ENCODE results near the gene FILIP1L.

FILIP1L gene

GRCh38 chr3:99972380-99973104 is 141.8 kb downstream of the FILIP1L start:
- no peak overlapping the region for H3K4me3 ChIP-seq (ENCODE audit: low read depth in 1 of 2, low read length in 2 of 2)
- H3K9ac ChIP-seq (ENCODE audit: low read depth, low read length), result no peak overlapping the region
- H3K79me2 ChIP-seq (ENCODE audit: insufficient read depth, low read length), result no peaks in the 10 kb centered on the region
- no peak overlapping the region for H3K27ac ChIP-seq (ENCODE audit: low read length)
- H3K4me2 ChIP-seq (ENCODE audit: insufficient read depth, low read length), result no peak overlapping the region
- H3K9me3 ChIP-seq (ENCODE audit: insufficient read depth, low read length, severe bottlenecking), result no peaks in the 10 kb centered on the region
- H3K36me3 ChIP-seq (ENCODE audit: insufficient read depth, low read length), result no peaks in the 10 kb centered on the region
- H4K20me1 ChIP-seq (ENCODE audit: insufficient read depth, low read length), result no peaks in the 10 kb centered on the region
- no peak overlapping the region for H2AFZ ChIP-seq (ENCODE audit: low read depth, low read length)
- DNase-seq (no peak), ATAC-seq (ENCODE audit: insufficient read depth, low read depth) (no peak)
- H3K4me1 ChIP-seq (ENCODE audit: insufficient read depth, low read length), result no peaks in the 10 kb centered on the region
- H3K27me3 ChIP-seq (ENCODE audit: insufficient read depth, low read length, poor library complexity), result no peaks in the 10 kb centered on the region
- TF ChIP-seq EZH2 (IDR thresholded peaks at IDR 0.05; ENCODE audit: borderline replicate concordance, low read depth, low read length, severe bottlenecking) (no peak), CTCF (IDR thresholded peaks at IDR 0.05; ENCODE audit: borderline replicate concordance, extremely low read depth, low read length, poor library complexity, severe bottlenecking) (no peak)

- TF ChIP-seq EZH2 (IDR thresholded peaks at IDR 0.05; ENCODE audit: borderline replicate concordance, low read depth, low read length, severe bottlenecking) (no peak), CTCF (IDR thresholded peaks at IDR 0.05; ENCODE audit: borderline replicate concordance, extremely low read depth, low read length, poor library complexity, severe bottlenecking) (no peak)
- no peak overlapping the region for H2AFZ ChIP-seq (ENCODE audit: low read depth, low read length)
- no peaks in the 10 kb centered on the region for H3K4me1 ChIP-seq (ENCODE audit: insufficient read depth, low read length)
- no peaks in the 10 kb centered on the region for H4K20me1 ChIP-seq (ENCODE audit: insufficient read depth, low read length)
- H3K27ac ChIP-seq (ENCODE audit: low read length), result no peak overlapping the region
- H3K4me3 ChIP-seq (ENCODE audit: low read depth in 1 of 2, low read length in 2 of 2), result no peak overlapping the region
- DNase-seq (no peak), ATAC-seq (ENCODE audit: insufficient read depth, low read depth) (no peak)
- H3K36me3 ChIP-seq (ENCODE audit: insufficient read depth, low read length), result no peaks in the 10 kb centered on the region
- H3K79me2 ChIP-seq (ENCODE audit: insufficient read depth, low read length), result no peaks in the 10 kb centered on the region
- no peaks in the 10 kb centered on the region for H3K9me3 ChIP-seq (ENCODE audit: insufficient read depth, low read length, severe bottlenecking)
- H3K27me3 ChIP-seq (ENCODE audit: insufficient read depth, low read length, poor library complexity), result no peaks in the 10 kb centered on the region
- H3K9ac ChIP-seq (ENCODE audit: low read depth, low read length), result no peak overlapping the region
- H3K4me2 ChIP-seq (ENCODE audit: insufficient read depth, low read length), result no peak overlapping the region
These were observed 142.5 kb downstream of the FILIP1L start for GRCh38 chr3:99971761-99972160.

- TF ChIP-seq EZH2 (IDR thresholded peaks at IDR 0.05; ENCODE audit: borderline replicate concordance, low read depth, low read length, severe bottlenecking) (no peak), CTCF (IDR thresholded peaks at IDR 0.05; ENCODE audit: borderline replicate concordance, extremely low read depth, low read length, poor library complexity, severe bottlenecking) (no peak)
- Histone ChIP-seq H3K79me2 (ENCODE audit: insufficient read depth, low read length) (no peaks in the 10 kb centered on the region), H3K27ac (ENCODE audit: low read length) (no peak overlapping the region), H3K4me1 (ENCODE audit: insufficient read depth, low read length) (no peaks in the 10 kb centered on the region), H3K9ac (ENCODE audit: low read depth, low read length) (no peak overlapping the region), H4K20me1 (ENCODE audit: insufficient read depth, low read length) (no peaks in the 10 kb centered on the region), H3K4me2 (ENCODE audit: insufficient read depth, low read length) (no peak overlapping the region), H3K9me3 (ENCODE audit: insufficient read depth, low read length, severe bottlenecking) (no peaks in the 10 kb centered on the region), H3K36me3 (ENCODE audit: insufficient read depth, low read length) (no peaks in the 10 kb centered on the region), H2AFZ (ENCODE audit: low read depth, low read length) (no peak overlapping the region), H3K4me3 (ENCODE audit: low read depth in 1 of 2, low read length in 2 of 2) (no peak overlapping the region), H3K27me3 (ENCODE audit: insufficient read depth, low read length, poor library complexity) (no peaks in the 10 kb centered on the region)
- no peak for DNase-seq
- no peak for ATAC-seq (ENCODE audit: insufficient read depth, low read depth)
These were observed 144.1 kb downstream of the FILIP1L start for GRCh38 chr3:99970198-99970597.
